Heart left ventricle (tissue), 16 donors: ENCODE results near the gene KATNB1. TPM values are rescaled to one million over a fixed set of nuclear protein-coding genes. Genes with fewer than 3 reads are reported as not detected.

Experiments used
- ATAC-seq, 4 donors: fragments of 200-7000 bp; cut with Tn5 transposase; one replicate each; pipeline ENCODE4 v1.9.1; 2020 to 2022; ENCODE audit warnings: moderate library complexity in 4 of 4, mild to moderate bottlenecking in 3 of 4, moderate number of reproducible peaks in 1 of 4
- DNase-seq, 5 donors: peaks; one replicate each; pipeline ENCODE4 v3.0.0-alpha.2; 2020
- H3K27ac ChIP-seq, 12 donors: fragments of 200-600 bp; sonication (generic) in 4 of 12; one replicate each; pipeline versions ENCODE4 v1.5.0 to v1.8.0; 2016 to 2022; ENCODE audit warnings: mild to moderate bottlenecking in 2 of 12
- H3K27me3 ChIP-seq, 9 donors: fragments of 200-600 bp; sonication (generic) in 2 of 9; one replicate each; pipeline versions ENCODE4 v1.5.1 to v1.8.0; 2016 to 2022; ENCODE audit warnings: mild to moderate bottlenecking in 3 of 9
- H3K36me3 ChIP-seq, 9 donors: fragments of 200-600 bp; sonication (generic) in 2 of 9; one replicate each; pipeline versions ENCODE4 v1.5.0 to v1.8.0; 2018 to 2022; ENCODE audit warnings: mild to moderate bottlenecking in 2 of 9
- H3K4me1 ChIP-seq, 12 donors: fragments of 200-600 bp; sonication (generic) in 4 of 12; one replicate each; pipeline versions ENCODE4 v1.5.0 to v1.8.0; 2016 to 2022; ENCODE audit warnings: mild to moderate bottlenecking in 3 of 12
- H3K4me3 ChIP-seq, 12 donors: fragments of 200-600 bp; sonication (generic) in 4 of 12; one replicate each; pipeline versions ENCODE4 v1.5.0 to v1.8.0; 2017 to 2022; ENCODE audit warnings: mild to moderate bottlenecking in 9 of 12, moderate library complexity in 4 of 12
- H3K9me3 ChIP-seq, 12 donors: fragments of 200-600 bp; sonication (generic) in 4 of 12; one replicate each; pipeline versions ENCODE4 v1.5.0 to v1.8.0; 2016 to 2022; ENCODE audit warnings: mild to moderate bottlenecking in 1 of 12
- CTCF ChIP-seq, 12 donors: fragments of 200-600 bp; sonication (generic) in 4 of 12; IDR thresholded peaks; one replicate each; pipeline versions ENCODE4 v1.5.0 to v1.8.0; 2018 to 2022; ENCODE audit warnings: antibody characterized with exemption in 12 of 12, mild to moderate bottlenecking in 5 of 12
- POLR2A ChIP-seq, 2 donors: fragments of 450-650 bp; IDR thresholded peaks; one replicate each; pipeline ENCODE4 v1.6.1; 2017; ENCODE audit warnings: antibody characterized with exemption in 2 of 2, mild to moderate bottlenecking in 2 of 2, moderate library complexity in 2 of 2
- WGBS, 4 donors: extraction: QIAGEN DNeasy Blood & Tissue Kit in 2 of 4; methylation state at CpG; one replicate each; pipeline versions ENCODE4 v1.1.5 to v1.1.7; 2013 to 2018; 5-methylcytosine and 5-hydroxymethylcytosine counted together
- intact Hi-C, 10 donors: fragments of 100-400 bp; cut with DNase I; formaldehyde crosslinking; loops; one replicate each; pipeline versions ENCODE4 v1.11.1 to v1.14.2; 2022
- polyA plus RNA-seq, 2 donors: library from polyadenylated mRNA; stranded (reverse); fragments of 200-250 nt; gene quantifications; one replicate each; pipeline ENCODE4 v1.2.3, GENCODE V29; 2013
- total RNA-seq, 9 donors: library from RNA; depleted of rRNA in 2 of 9; stranded (reverse); fragments of >200 nt in 2 of 9; fragmentation: NEBNext Ultra II Directional in 3 of 9; extraction: Animal tissue kit (Norgen Biotek cat#: 25700) in 3 of 9; gene quantifications; one replicate each; pipeline versions ENCODE4 v1.1.0 to v1.2.4, GENCODE V29; 2016 to 2023
- donor health status: ischemic (EF 13 %, LVEDD 7.1; RV severe dilation, severe dysfunction).
- donor health status: healthy with polysubstance abuse.
- donor health status: DM: no; HTN: yes; CAD: no.
- donor health status: DM: no; HTN: no; CAD: no.
- donor health status: ischemic (EF 25% LVEDD 6.9; RV normal size, moderate dysfunction).
- donor health status: ischemic (EF 25% LVEDD 5.7; RV mildly dilated, moderate dysfunction).
- donor health status: healthy.
- donor health status: DM: yes; HTN: yes; CAD: no.
- donor health status: ischemic (EF 35%, LVEDD 5.7; RV mildly dilated, moderate dysfunction).
- donor health status: nonischemic (EF 11% LVEDD 7.7; RV severe dilation, severe dysfunction).
- donor health status: DM: yes; HTN: yes; CAD: no.
- donor health status: PGD.
- donor health status: ischemic (EF 29% LVEDD 5.4; RV normal size, mild dysfunction).
- donor health status: nonischemic (EF 23%, LVEDD 6.1; RV moderate dilation, normal function).

KATNB1 gene
- total and polyA plus RNA-seq, 11 donors: 8.0 to 20.5 (median 15.3) TPM

GRCh38 chr16:57725554-57725953, 10.0 kb upstream of the KATNB1 start:
- Histone ChIP-seq H3K36me3 (no peaks in the 10 kb centered on the region), H3K4me1 (no peaks in the 10 kb centered on the region), H3K4me3 (no peak overlapping the region), H3K27me3 (no peaks in the 10 kb centered on the region), H3K27ac (no peak overlapping the region), H3K9me3 (no peaks in the 10 kb centered on the region)
- no peak for TF ChIP-seq POLR2A (IDR thresholded peaks at IDR 0.05)
- TF ChIP-seq CTCF (IDR thresholded peaks at IDR 0.05): no peak
- WGBS, 4 donors: 66 to 81% (median 78%) methylated on average over 5 of the region's 5 CpGs
- no peak for DNase-seq
- ATAC-seq: no peak
- intact Hi-C loops: no loop called here

- no peak for DNase-seq
- intact Hi-C loops: no loop called here
- H3K4me1 ChIP-seq: no peaks in the 10 kb centered on the region
- no peak for ATAC-seq
- H3K27ac ChIP-seq: no peak overlapping the region
- no peaks in the 10 kb centered on the region for H3K27me3 ChIP-seq
- H3K4me3 ChIP-seq: no peak overlapping the region
- TF ChIP-seq CTCF (IDR thresholded peaks at IDR 0.05) (no peak), POLR2A (IDR thresholded peaks at IDR 0.05) (no peak)
- H3K36me3 ChIP-seq: no peaks in the 10 kb centered on the region
- no peaks in the 10 kb centered on the region for H3K9me3 ChIP-seq
- 88 to 92% (median 90%) methylated on average over 8 to 30 of the region's 30 CpGs for WGBS, 4 donors
These were observed 9.6 kb upstream of the KATNB1 start for GRCh38 chr16:57725976-57726375.

GRCh38 chr16:57726433-57726947, 9.1 kb upstream of the KATNB1 start:
- H3K9me3 ChIP-seq: no peaks in the 10 kb centered on the region
- H3K4me3 ChIP-seq: no peak overlapping the region
- H3K27me3 ChIP-seq: no peaks in the 10 kb centered on the region
- DNase-seq: no peak
- ATAC-seq: no peak
- no peak overlapping the region for H3K27ac ChIP-seq
- intact Hi-C loops: no loop called here
- no peaks in the 10 kb centered on the region for H3K4me1 ChIP-seq
- no peaks in the 10 kb centered on the region for H3K36me3 ChIP-seq
- 77 to 81% (median 80%) methylated on average over 7 of the region's 7 CpGs for WGBS, 4 donors
- TF ChIP-seq CTCF (IDR thresholded peaks at IDR 0.05) (no peak), POLR2A (IDR thresholded peaks at IDR 0.05) (no peak)

- H3K27ac ChIP-seq: no peak overlapping the region
- H3K4me3 ChIP-seq: no peak overlapping the region
- ATAC-seq (no peak), DNase-seq (no peak)
- 59 to 74% (median 64%) methylated on average over 3 to 4 of the region's 4 CpGs for WGBS, 4 donors
- no peaks in the 10 kb centered on the region for H3K27me3 ChIP-seq
- H3K36me3 ChIP-seq: no peaks in the 10 kb centered on the region
- H3K4me1 ChIP-seq: no peaks in the 10 kb centered on the region
- H3K9me3 ChIP-seq: peaks cover 0 to 4% (median 0%) of the 10 kb centered on the region in 12 donors
- TF ChIP-seq CTCF (IDR thresholded peaks at IDR 0.05) (no peak), POLR2A (IDR thresholded peaks at IDR 0.05) (no peak)
- intact Hi-C loops: no loop called here
These were observed 8.0 kb upstream of the KATNB1 start for GRCh38 chr16:57727610-57728009.
